ENCODE results near the gene PHACTR4.
"Not testable (repeated sequence)": the region's sequence is repeated elsewhere in the genome, so short reads cannot be mapped to it uniquely, and the experiment has no call there.

PHACTR4 gene

DNA sequence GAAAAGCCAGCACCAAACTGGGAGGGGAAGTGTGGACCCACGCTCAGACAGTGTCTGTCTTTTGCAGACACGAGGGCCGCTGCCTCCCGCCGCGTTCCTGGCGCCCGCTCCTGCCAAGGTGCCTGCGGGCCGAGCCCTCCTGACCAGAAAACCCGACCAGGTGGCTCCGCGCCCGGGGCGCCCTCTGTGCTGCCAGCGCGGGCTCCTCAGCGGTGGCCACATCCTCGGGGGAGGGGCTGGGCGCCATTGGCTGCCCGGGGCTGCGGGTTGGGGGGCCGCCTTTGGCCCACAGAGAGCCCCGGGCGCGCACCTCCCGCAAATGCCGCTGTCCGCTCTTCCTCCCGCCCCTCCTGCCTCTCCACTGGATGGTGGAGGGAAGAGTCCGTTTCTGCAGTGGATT, 160.9 kb downstream of the PHACTR4 start:
- DNase-seq: no peak

- no peak for DNase-seq
Observed at GRCh38 chr1:28534671-28535070, 165.1 kb downstream of the PHACTR4 start.

DNA sequence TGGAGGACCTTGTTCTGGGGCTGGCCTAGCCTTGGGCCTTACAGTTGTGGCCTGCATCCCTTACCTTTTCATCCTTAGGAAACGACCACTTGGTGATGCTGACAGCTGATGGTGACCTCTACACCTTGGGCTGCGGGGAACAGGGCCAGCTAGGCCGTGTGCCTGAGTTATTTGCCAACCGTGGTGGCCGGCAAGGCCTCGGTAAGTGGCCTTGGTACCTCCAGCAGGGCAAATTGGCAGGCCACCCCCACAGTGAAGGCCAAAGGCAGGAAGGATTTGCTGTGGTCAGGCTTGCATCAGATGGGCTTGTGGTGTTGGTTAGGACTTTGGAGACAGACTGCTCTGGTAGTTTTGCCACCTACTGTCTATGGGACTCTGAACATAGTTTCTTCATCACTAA, 165.6 kb downstream of the PHACTR4 start:
- DNase-seq: no peak

- no peak for DNase-seq
Observed at GRCh38 chr1:28537457-28538199, 168.1 kb downstream of the PHACTR4 start.

DNA sequence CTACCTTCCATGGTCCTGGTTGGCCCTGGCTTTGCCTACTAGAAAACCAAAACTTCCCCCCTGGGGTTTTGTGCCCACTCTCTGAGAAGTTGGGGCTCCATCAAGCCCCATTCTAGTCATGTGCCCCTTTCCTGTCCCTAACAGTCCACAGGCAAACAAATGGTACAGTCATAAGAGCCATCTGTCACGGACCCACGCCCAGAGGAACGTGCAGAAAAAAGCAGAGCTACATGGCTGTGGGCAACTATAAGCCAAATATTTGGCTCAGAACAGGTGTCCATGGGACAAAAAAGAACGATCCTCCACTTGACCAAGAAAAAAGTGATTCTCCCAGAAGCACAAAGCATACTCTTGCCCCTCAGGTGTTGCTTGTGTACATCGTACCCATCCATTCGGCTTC, 168.7 kb downstream of the PHACTR4 start:
- DNase-seq: no peak

- no peak for DNase-seq
Observed at GRCh38 chr1:28540651-28541050, 171.1 kb downstream of the PHACTR4 start.

GRCh38 chr1:28541414-28542015, 172.0 kb downstream of the PHACTR4 start:
- not testable (repeated sequence) for DNase-seq

- no peak for DNase-seq
Observed at GRCh38 chr1:28545246-28545628, 175.7 kb downstream of the PHACTR4 start.

DNA sequence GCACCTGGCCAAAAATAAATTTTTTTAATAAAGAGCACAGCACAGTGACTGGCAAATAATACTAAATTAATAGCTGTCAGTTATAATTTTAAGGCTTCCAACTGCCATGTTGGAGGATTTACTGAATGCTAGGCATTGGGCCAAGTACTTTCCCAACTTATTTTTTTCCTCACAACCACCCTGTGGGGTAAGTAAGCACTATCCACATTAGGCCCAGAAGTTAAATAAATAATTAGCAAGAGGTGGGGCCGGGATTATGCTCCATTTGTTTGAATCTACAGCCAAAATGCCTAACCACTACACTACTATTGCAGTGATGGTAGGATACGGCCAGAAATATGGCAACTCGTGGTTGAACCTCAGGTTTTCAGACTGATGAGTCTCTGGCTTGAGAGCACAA, 178.8 kb downstream of the PHACTR4 start:
- no peak for DNase-seq

All from T1000 (cell line).